ENCODE measurements around the gene FAM240A.

- TF ChIP-seq, protein P1, sequence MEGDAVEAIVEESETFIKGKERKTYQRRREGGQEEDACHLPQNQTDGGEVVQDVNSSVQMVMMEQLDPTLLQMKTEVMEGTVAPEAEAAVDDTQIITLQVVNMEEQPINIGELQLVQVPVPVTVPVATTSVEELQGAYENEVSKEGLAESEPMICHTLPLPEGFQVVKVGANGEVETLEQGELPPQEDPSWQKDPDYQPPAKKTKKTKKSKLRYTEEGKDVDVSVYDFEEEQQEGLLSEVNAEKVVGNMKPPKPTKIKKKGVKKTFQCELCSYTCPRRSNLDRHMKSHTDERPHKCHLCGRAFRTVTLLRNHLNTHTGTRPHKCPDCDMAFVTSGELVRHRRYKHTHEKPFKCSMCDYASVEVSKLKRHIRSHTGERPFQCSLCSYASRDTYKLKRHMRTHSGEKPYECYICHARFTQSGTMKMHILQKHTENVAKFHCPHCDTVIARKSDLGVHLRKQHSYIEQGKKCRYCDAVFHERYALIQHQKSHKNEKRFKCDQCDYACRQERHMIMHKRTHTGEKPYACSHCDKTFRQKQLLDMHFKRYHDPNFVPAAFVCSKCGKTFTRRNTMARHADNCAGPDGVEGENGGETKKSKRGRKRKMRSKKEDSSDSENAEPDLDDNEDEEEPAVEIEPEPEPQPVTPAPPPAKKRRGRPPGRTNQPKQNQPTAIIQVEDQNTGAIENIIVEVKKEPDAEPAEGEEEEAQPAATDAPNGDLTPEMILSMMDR (conservative IDR thresholded peaks at IDR 0.05 in 1 of 2, IDR thresholded peaks at IDR 0.05 in 1 of 2; ENCODE audit: low read depth in 1 of 2, low read length in 2 of 2): no peak
- TF ChIP-seq EZH2 (IDR thresholded peaks at IDR 0.05; ENCODE audit: low read length, missing control alignments): no peak
Measured at GRCh38 chr3:46628901-46629369, 16.6 kb downstream of the FAM240A start.

All from fibroblast of lung (primary cell).